Kidney epithelial cell (primary cell): ENCODE data around the gene NEURL1B. TPM values are rescaled to one million over a fixed set of nuclear protein-coding genes. Genes with fewer than 3 reads are reported as not detected.

Experiments
- DNase-seq: peaks from one replicate; pipeline ENCODE4 v3.0.0-alpha.2; 2010; ENCODE audit warnings: low read depth
- H3K27me3 ChIP-seq: 2 replicates; pipeline ENCODE4 v1.6.0; 2011; ENCODE audit warnings: low read length; ENCODE audit not compliant: control insufficient read depth, insufficient read depth
- H3K36me3 ChIP-seq: 2 replicates; pipeline ENCODE4 v1.5.1; 2011; ENCODE audit warnings: low read length; ENCODE audit not compliant: control insufficient read depth, insufficient read depth
- H3K4me3 ChIP-seq: 2 replicates; pipeline ENCODE4 v1.5.1; 2011; ENCODE audit warnings: low read depth, mild to moderate bottlenecking, control low read depth, low read length
- total RNA-seq: library from RNA; depleted of rRNA; stranded (reverse); fragments of >200 nt; gene quantifications from 2 replicates; pipeline ENCODE4 v1.2.3, GENCODE V29; 2015
- TF ChIP-seq, protein P1 (sequence below): IDR thresholded peaks from 2 replicates; pipeline ENCODE4 v1.5.1; 2011; ENCODE audit warnings: mild to moderate bottlenecking, moderate library complexity, low read length, control low read depth, inconsistent platforms; ENCODE audit not compliant: insufficient read depth, poor library complexity, severe bottlenecking

Gene NEURL1B
- total RNA-seq, 1 donor from 2014 or later, result 5.1 TPM

GRCh38 chr5:172687940-172688339, 46.9 kb downstream of the NEURL1B start:
- Histone ChIP-seq H3K27me3 (peaks cover 27% of the 10 kb centered on the region), H3K36me3 (no peaks in the 10 kb centered on the region), H3K4me3 (no peak overlapping the region)
- TF ChIP-seq, protein P1, sequence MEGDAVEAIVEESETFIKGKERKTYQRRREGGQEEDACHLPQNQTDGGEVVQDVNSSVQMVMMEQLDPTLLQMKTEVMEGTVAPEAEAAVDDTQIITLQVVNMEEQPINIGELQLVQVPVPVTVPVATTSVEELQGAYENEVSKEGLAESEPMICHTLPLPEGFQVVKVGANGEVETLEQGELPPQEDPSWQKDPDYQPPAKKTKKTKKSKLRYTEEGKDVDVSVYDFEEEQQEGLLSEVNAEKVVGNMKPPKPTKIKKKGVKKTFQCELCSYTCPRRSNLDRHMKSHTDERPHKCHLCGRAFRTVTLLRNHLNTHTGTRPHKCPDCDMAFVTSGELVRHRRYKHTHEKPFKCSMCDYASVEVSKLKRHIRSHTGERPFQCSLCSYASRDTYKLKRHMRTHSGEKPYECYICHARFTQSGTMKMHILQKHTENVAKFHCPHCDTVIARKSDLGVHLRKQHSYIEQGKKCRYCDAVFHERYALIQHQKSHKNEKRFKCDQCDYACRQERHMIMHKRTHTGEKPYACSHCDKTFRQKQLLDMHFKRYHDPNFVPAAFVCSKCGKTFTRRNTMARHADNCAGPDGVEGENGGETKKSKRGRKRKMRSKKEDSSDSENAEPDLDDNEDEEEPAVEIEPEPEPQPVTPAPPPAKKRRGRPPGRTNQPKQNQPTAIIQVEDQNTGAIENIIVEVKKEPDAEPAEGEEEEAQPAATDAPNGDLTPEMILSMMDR, result no peak
- no peak for DNase-seq

GRCh38 chr5:172688349-172689217, 47.5 kb downstream of the NEURL1B start:
- no peaks in the 10 kb centered on the region for H3K36me3 ChIP-seq
- no peak for DNase-seq
- no peak overlapping the region for H3K4me3 ChIP-seq
- H3K27me3 ChIP-seq, result peaks cover 22% of the 10 kb centered on the region
- TF ChIP-seq, protein P1, result no peak

DNA sequence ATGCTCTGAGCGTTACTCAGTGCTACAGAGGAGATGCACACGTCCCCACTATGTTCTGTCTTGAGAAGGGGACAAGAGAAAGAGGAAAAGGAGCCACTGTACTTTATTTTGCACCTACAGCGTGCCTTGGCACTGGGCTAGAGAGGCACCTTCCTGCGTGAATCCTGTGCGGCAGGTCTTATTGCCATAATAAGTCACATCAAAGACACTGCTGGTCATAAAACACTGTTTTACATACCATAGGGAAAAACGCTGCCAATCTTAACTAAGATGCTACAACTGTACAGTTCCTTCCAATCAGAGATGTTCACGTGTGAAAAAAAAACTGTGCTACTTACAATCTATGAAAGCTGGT, 48.1 kb downstream of the NEURL1B start:
- TF ChIP-seq, protein P1, result no peak
- no peaks in the 10 kb centered on the region for H3K36me3 ChIP-seq
- no peak for DNase-seq
- H3K27me3 ChIP-seq, result peaks cover 16% of the 10 kb centered on the region
- no peak overlapping the region for H3K4me3 ChIP-seq

- no peaks in the 10 kb centered on the region for H3K36me3 ChIP-seq
- TF ChIP-seq, protein P1, result no peak
- H3K27me3 ChIP-seq, result peaks cover 9% of the 10 kb centered on the region
- no peak overlapping the region for H3K4me3 ChIP-seq
- DNase-seq, result no peak
Measured at GRCh38 chr5:172689801-172690200, 48.7 kb downstream of the NEURL1B start.

GRCh38 chr5:172690258-172691075, 49.4 kb downstream of the NEURL1B start:
- no peak for DNase-seq
- H3K4me3 ChIP-seq, result no peak overlapping the region
- H3K27me3 ChIP-seq, result peaks cover 5% of the 10 kb centered on the region
- H3K36me3 ChIP-seq, result no peaks in the 10 kb centered on the region
- TF ChIP-seq, protein P1, result no peak
